NCI-H1436 (cell line): Measurements from ENCODE around the gene FADS3.
A peak's percentile ranks its signal among the peaks of the same experiment; 100 is the strongest.

ENCODE experiments used
- DNase-seq: peaks from one replicate; lab custom pipeline; 2025; lab: John Stamatoyannopoulos, UW

The FADS3 gene

DNA sequence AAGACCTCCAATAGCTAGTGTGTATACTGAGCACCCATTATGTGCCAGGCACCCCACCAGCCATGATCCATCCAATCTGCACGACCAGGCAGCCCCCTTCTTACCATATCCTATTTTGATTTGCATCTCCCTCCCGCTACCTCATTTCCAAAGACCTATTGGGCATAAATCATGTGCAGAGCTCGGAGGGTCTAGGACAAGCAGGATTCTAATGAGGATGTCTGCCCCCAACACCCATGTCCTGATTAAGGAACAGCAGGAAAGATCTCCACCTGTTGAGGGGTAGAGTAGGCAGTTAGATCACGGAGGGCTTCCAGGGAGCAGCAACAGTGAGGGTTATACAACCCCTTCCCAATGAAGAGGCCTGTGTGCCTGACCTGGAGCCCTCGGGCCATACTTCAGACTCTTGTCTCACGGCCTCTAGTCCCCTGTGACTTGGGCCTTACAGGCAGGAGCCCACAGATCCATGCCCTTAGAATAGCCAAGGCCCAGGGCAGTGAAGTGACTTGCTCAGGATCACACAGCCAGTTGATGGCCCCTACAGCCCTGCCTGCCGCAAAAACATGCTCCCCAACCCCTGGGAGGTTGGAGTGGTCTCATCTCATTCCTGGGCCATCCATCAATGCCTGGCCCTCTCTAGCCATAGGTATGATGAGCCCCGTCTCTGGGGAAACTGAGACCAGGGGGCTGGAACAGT, 22.5 kb upstream of the FADS3 start:
- DNase-seq: no peak

DNA sequence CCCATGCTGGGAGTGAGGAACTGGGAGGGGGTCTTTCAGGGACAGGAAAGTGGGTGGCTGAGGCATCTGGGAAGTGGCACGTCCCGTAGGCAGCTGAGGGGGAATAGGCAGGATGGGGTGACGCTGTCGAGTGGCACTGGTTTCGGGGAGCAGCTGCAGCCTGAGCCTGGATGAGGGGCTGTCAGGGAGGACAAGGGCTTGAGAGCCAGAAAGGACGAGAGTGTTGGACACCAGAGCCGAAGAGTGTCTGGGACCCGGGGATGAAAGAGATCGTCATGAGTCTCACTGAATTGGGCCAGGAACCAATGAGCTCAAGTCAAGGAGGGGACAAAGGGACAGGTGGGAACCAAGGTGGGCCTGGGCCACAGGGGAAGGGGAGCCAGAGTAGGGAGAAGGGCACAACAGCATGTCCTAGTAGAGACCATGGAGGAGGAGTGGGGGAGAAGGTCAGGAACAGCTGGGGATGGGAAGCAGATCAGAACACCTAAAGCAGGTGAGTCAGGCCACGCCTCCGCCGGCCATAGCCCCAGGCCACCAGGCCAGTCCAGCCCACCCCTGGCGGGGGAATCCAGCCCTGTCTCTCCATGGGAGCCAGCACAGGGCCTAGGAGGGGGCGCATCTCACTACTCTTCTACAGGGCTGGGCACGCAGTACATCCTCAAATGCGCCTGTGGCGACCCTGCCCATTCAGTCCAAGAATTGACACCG, 21.8 kb upstream of the FADS3 start:
- DNase-seq: no peak

DNA sequence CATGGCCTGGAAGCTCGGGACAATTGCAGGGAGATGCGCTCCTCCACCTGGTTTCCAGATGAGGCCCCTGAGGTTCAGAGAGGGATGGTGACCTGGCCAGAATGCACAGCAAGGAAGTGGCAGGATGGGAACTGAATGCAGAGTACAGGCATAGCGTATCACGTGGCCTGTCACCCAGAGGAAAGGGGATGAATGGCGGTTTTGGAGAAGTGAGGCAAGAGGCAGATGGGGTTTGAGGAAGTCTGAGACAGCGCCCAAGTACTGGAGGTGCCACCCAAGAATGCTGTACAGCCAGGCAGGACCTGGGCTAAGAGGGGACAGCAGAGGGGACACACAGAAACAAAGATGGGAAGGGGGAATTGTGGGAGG, 21.2 kb upstream of the FADS3 start:
- no peak for DNase-seq

DNA sequence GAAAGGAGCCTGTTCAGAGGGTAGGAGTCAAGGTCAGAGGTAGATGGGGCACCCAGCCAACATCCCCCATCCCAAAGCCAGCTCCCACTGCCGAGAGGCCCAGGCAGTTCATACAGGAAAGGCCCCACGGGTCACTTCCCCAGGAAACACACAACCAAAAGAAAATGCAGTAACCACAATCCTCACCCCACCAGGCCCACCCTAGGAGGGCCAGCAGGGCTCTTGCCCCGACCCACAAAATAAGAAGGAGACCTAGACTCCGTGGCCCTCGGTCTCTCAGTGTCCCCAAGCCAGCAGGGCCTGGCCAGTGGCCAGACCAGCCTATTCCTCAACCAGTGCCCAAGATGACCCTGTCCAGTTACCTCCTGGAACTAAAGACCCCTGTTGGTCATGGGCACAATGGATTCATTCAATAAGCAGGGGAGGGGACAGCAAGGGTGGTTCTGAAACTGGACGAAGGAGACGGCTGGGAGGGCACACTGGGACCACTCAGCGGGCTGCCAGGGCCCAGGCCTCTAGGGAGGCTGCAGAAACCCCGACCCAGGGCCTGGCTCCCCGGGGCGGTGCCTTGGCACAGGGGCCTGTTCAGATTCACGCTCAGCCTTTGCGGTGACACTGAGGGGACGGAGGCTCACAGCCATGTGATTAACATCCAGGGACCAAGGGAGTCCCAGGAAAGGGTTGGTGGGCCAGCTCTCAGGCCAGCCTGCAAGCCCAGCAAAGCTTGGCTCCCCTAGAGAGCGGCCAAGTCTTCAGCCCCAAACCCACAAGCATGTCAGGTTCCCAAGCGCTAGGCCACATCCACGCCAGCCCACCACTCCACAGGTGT, 20.6 kb upstream of the FADS3 start:
- DNase-seq: no peak

DNA sequence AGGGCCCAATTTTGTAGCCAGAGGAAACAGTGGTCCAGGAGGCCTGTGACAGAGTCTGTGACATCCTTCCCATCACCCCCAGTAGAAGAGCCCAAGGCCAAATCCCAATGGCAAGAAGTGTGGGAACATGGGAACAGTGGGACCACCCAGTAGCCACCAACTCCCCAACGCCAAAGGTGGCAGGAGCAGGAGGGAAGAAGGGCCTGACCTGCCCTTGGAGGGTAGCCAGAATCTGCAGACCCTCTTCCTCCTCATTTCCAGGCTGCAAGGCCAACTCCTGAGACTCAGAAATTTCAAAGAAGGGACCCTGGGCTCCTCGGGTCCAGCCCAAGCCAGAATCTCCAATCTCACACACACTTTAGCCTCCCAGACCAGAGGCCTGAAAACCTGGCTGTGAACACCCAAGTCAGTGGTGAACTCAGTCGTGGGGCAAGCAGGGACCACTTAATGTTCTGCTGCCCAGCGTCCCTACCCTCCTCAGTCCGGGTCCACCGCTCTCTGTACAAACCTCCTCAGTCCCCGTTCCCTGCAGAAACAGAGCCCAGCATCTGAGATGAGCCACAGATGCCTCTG, 19.9 kb upstream of the FADS3 start:
- DNase-seq: no peak

DNA sequence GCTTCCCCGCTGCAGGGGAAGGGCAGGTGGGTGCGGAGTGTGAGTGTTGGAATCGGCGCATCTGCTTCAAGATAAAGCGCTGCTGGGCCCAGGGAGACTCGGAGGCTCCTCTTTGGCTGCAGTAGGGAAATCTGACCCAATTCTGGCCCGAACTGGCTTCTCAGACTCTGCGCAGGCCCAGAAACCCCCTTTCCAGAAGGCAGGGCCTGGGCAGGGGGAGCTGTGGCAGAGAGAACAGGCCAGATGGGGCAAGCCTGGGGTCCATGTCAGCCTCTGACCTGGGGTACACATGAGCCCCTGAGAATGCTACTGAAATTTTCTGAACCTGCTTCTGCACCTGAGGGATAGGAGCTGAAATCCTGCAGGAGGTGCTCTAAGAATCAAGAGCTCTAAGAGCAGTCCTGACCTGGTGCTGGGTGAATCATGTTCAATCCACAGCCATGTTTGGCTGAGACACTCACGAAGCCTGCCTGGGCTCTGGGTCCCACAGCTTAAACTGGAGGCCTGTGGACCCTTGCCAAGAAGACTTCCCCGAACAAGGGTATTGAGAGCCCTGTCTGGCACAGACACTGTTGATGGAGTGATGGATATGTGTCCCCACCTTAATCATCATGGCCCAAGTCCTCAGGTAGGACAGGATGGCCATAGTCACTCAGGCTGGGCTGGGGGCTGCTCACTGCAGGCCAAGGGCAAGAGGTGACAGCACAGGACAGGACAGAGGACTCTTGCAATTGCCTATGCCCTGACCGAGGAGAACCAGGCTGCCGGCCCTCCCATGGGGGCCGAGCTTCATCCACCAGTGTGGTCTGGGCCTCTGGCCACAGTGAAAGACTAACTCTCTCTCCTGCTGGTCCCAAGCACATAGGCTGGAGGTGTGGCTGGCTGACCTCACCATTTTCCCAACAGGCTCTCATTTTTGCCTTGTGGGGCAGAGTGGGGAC, 19.1 kb upstream of the FADS3 start:
- no peak for DNase-seq

DNA sequence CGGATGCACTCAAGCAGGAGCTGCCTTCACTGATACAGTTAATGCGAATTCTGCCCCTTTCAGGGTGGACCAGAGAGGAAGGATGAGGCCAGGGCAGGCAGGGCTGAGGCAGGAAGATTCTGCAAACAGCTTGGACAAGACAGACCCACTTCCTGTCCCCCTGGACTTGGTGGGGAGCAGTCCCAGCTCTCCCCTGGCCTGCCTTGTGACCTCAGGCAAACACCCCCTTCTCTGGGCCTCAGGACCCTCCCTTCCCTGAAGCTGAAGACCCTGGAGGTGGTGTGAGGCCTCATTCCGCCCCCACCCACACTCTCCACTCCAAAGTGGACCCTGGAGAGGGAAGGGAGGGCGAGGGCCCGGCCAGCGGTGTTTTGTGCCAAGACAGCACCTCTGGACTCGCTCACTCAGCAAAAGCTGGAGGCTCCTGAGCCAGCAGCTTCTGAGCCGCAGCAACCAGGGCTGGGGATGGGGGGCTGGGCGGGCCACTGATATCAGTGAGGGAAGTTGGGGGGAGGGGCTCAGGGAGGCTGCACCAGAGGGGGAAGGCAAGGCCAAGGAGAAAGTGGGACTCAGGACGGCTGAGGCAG, 17.5 kb upstream of the FADS3 start:
- no peak for DNase-seq

DNA sequence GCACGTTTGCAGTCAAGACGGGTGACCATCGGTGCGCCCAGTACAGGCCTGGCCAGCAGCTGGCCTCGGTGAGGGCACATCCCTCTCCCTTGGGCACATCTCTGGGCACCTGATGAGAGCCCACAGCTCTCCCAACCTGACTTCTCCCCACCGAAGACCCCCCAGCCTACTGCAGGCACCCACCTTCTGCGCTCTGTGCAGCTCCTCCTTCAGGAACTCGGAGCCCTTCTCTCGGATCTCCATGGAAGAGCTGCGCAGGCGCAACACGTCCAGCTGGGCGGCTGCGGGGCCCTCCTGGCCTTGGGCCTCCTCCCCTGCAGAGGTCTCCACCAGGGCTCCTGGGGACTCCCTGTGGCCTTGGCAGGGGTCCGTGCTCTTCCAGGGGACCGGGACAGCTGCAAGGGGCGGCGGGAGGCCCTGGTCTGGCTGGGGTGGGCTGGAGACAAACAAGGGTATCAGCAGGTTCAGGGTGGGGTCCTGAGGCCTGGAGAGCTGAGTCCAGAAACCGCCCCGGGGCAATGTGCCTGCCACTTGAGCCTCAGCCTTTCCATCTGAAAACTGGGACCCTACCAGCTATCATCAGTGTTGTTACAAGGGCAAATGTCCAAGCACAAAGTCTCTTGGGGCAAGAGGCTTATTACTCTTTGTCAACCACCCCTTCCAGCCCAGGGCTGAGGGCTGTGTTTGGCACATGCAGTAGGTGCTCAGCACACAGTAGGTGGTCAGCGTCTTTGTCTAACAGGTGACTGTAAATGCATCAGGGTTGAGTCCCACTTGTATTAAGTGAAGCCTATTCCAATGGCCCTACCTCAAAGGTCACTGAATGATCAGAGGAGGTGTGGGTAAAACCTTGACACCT, 16.8 kb upstream of the FADS3 start:
- DNase-seq: no peak

DNA sequence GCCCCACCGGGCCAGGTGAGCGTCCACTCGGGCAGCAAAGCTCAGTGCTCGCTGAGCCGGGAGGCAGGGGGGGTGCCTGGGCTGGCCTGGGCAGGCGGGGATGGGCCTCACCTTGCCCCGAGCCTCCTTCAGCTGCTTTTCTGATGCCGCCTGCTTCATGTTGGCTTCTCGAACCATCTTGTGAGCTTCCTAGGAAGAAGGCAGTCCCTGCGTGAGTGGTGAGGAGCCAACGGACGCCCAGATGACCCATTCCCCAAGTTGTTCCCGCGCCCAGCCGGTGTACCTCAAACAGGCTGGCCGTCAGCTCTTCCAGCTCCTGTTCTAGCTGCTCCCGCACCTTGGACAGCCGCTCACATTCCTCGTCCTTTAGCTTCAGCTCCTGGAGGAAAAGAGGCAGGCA, 15.9 kb upstream of the FADS3 start:
- DNase-seq: no peak

DNA sequence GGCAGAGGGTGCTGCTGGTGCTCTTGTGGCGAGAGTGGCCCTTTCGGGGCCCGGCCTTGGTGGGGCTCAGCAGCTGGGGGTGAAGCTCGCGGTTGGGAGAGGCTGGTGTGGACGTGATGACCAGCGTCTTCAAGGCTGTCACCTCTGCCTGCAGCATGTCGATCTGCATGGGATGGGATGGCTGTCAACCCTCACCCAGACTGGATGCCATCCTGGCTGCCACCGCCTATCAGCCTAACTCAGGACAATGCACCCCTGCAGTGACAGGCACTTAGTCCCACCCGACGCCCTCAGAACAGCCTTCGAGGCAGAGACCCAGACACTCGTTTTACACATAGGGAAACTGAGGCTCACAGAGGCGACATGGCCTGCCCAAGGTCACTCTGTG, 15.2 kb upstream of the FADS3 start:
- DNase-seq: no peak

DNA sequence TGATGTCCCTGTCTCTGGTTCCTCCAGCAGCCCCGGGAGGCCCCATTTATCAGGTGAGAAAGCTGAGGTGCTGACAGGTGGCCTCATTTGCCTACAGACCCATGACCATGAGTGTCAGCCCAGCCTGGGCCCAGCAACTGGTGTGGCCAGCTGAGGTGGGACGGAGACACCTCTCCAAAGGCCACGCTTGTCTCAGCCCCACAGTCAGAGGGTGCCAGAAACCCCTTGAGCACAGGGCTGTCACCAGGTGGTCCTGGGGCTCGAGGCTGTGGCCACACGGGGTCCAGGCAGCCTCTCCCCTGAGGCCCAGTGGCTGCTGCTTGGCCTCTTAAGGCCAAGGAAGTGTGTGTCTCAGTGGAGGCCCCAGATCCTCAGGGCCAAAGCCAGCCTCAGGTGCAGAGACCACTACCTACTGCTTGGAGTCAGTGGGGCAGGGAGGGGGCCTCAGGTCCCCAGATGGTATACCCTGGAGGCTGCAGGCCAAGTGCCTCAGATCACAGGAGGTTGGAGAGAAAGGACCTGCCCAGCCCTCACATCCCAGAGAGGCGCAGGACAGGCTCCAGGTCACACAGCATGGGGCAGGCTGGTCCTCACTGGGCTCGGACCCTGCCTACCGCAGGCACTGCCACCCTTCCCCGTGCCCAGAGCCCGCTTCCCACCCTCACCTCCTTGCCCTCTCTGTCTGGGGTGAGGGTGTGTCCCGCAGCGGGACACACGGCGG, 14.6 kb upstream of the FADS3 start:
- no peak for DNase-seq

DNA sequence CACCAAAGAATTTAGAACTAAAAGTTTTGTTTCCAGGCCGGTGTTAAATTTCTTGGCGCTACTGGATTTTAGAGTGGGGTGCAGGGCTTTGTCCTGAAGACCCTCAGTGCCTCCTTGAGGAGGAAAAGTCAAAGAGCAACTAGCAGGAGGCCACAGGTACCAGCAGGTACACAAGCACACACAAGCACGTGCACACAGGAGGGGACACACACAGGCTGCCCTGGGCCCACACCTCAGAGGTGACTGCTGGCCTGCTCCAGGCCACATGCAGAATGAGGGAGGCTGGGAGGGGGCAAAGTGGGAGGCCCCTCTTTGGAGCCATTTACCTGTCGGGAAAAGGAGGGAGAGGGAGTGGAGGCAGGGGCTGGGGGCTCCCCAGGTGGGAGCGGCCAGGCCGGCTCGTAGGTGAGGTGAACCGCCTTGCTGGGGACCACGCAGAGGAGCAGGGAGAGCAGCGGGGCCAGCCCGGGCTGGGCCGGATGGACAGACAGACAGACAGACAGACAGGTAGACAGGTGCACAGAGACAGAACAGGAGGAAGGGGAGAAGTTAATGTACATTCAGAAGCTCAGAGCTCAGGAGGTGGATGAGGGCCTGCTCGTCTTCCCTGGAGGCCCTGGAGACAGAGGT, 13.8 kb upstream of the FADS3 start:
- no peak for DNase-seq

DNA sequence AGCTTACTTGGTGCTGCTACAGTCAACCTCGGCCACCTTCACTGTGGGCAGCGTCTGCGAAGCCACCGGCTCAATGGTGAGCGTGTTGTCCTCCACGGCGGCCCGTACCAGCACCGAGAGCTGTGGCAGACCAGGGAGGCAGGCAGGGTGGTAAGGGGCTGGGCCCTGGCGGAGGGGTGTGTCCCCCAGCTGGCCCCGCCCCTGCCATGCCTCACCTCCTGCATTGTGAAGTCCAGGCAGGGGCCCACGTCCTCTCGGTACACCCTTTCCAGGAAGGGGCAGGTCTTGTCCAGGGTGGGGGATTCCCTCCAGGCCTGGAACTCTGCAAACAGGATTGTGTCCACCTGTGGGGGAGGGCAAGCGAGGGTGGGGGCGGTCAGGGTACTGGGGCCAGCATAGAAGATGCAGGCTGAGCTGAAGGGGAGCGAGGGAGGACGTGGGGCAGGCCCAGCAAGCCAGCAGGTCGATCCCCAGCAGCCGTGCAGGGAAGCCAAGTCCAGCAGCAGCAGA, 13.2 kb upstream of the FADS3 start:
- DNase-seq: no peak

DNA sequence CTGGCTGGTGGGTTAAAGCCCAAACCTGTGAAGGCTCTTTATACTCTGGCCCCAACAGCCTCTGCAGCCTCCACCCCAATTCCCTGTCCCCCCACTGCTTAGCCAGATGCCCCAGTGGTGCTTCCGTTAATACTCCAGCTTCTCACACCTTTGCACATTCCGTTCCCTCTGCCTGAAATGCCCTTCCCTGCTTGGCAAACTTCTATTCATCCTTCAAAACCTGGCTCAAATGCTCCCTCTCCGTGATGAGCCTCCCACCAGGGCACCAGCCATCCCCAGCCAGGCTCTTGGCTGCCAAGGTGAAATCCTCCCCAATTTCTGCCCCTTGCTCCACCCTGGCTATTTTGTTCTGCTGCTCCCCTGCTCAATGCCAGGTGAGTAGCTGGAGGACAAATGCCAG, 12.5 kb upstream of the FADS3 start:
- no peak for DNase-seq

DNA sequence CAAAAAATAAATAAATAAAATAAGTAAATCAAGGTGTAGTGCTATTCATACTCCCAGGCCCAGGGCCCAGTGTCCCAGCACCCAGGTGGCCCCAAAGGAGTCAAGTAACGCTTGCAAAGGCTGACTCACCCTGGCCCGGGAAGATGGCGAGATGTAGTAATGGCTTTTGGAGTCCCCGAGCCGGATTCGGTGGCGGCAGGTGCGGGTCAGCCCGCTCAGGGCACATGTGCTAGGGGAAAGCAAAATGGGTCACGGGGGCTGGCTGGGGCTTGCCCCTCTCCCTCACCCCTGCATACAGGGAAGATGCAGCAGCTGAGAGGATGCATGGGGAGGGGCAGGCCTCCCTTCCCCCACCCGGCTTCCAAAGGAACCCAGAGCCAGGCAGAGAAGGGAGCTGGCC, 11.0 kb upstream of the FADS3 start:
- no peak for DNase-seq

DNA sequence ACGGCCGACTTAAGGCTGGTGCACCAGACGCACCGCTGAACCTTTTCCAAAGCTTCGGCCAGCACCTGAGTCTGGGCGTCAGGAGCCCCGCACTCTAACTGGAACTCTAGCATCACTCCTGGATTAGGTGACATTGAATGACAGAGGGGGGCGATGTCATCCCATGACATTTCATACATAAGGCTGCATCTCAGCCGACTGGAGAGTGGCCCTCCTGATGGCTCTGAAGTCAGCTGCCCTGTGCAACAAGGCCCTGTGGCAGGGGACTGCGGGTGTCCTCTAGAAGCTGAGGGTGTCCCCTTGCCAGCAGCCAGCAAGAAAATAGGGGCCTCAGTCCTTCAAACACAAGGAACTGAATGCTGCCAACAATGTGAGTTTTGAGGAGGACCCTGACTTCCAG, 10.1 kb upstream of the FADS3 start:
- DNase-seq: no peak

DNA sequence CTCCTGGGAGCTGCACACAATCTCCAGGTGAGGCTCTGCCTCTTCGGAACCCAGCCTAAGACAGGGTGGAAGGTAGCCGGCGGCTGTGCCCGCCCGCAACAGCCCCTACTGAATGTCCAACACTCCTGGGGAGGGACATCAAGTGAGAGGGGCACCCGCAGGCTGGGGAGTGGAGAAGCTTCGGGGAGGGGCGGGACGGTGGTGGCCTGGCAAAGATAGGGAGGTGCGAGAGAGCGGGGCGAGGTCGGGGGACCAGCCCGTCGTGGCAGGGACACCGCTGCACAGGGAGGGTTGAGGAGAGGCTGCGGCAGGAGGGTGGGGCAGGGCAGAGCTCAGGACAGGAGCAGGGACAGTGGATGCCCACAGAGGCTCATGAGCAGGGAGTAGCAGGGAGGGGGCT, 8.9 kb upstream of the FADS3 start:
- no peak for DNase-seq

DNA sequence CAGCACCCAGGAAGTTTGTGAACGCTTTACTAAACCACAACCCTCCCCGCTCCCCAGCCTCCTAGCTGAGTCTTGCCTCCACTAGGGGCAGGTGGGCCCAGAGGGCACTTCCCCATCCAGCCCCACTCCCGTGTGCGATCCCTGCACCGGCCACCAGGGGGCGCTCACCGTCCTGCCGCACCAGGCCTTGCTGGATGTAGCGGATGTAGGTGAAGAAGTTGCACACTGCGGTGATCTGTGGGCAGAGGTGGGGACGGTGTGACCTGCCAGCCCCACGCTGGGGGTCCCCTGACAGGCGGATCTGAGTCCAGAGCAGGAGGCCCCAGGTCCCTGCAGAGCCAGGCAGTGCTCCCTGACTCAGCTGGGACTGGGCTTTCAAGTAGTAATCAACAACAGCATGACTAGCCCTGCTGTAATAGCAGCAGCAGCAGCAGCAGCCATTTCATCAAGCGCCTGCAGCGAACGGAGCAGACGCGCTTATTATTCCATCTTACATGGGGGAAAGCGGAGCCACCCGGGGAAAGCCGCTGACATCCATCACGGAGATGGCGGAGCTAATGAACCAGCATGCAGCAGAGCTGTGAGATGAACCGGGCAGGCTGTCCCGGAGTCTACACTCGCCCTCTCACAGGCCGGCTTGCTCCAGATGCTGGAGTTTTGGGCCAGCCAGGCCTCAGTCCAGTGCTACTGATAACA, 7.9 kb upstream of the FADS3 start:
- DNase-seq: peak; percentile 70

DNA sequence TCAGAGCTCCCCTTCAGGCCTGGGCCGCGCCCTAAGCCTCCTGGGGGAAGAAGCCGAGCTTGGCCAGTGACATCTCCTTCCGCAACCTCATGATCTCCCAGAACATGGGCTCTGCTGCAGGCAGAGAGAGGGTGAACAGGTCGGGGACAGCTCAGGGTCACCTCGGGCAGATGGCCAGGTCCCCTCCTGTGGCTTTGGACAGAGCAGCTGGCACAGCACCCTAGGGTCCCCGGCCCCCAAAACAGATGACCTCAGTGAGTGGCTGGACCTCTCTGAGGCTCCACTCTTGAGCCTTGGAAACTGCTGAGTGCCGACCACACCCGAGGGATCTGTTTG, 6.9 kb upstream of the FADS3 start:
- DNase-seq: no peak
